OCI-LY7 (cell line): ENCODE measurements around the gene EPB41. TPM values are rescaled to one million over a fixed set of nuclear protein-coding genes. Genes with fewer than 3 reads are reported as not detected.

Source experiments
- BruUV-seq: library from RNA; stranded (reverse); fragments of 400-500 nt; replicated peaks from 2 replicates; lab custom pipeline; 2021; lab: Mats Ljungman, UMichigan
- CTCF ChIA-PET: fragments of 300-600 bp; sonication (Branson Sonifier 250); formaldehyde crosslinking; loops from one replicate; lab custom pipeline; 2022; ENCODE audit warnings: antibody characterized with exemption; ENCODE audit not compliant: unreplicated experiment; lab: Charles Lee
- POLR2A ChIA-PET: fragments of 300-600 bp; sonication (Branson Sonifier 250); formaldehyde crosslinking; loops from one replicate; lab custom pipeline; 2022; ENCODE audit warnings: antibody characterized with exemption; lab: Charles Lee
- DNase-seq: peaks from one replicate; pipeline ENCODE4 v3.0.0-alpha.2; 2015; ENCODE audit warnings: low spot score
- H2AFZ ChIP-seq: fragments of 200-600 bp; sonication (generic), shearing (Covaris generic); 2 replicates; pipeline ENCODE4 v1.6.1; 2014; ENCODE audit warnings: mild to moderate bottlenecking, antibody characterized with exemption, low read length, moderate library complexity
- H3K27ac ChIP-seq: fragments of 200-600 bp; sonication (generic); 2 replicates; pipeline ENCODE4 v1.5.1; 2014; ENCODE audit warnings: mixed run types, low read depth, mild to moderate bottlenecking, moderate library complexity, low read length, inconsistent platforms; ENCODE audit not compliant: poor library complexity, severe bottlenecking
- H3K36me3 ChIP-seq: fragments of 200-600 bp; sonication (generic); 2 replicates; pipeline ENCODE4 v1.6.1; 2014; ENCODE audit warnings: mild to moderate bottlenecking, antibody characterized with exemption, low read length, moderate library complexity, mixed read lengths; ENCODE audit not compliant: insufficient read depth
- H3K4me1 ChIP-seq: fragments of 200-600 bp; sonication (generic); 2 replicates; pipeline ENCODE4 v1.5.1; 2014; ENCODE audit warnings: mild to moderate bottlenecking, low read length; ENCODE audit not compliant: insufficient read depth, poor library complexity, severe bottlenecking
- H3K4me2 ChIP-seq: fragments of 200-600 bp; sonication (generic); 2 replicates; pipeline ENCODE4 v1.6.1; 2014; ENCODE audit warnings: mild to moderate bottlenecking, low read length
- H3K4me3 ChIP-seq: fragments of 200-600 bp; sonication (generic); 2 replicates; pipeline ENCODE4 v1.5.1; 2014; ENCODE audit warnings: mild to moderate bottlenecking, low read depth, low read length; ENCODE audit not compliant: poor library complexity, severe bottlenecking
- H3K79me2 ChIP-seq: fragments of 200-600 bp; sonication (generic); 2 replicates; pipeline ENCODE4 v1.6.1; 2016; ENCODE audit warnings: low read depth, mild to moderate bottlenecking, low read length, moderate library complexity, mixed read lengths; ENCODE audit not compliant: insufficient read depth
- H3K9me2 ChIP-seq: fragments of 200-600 bp; sonication (generic); 2 replicates; pipeline ENCODE4 v1.6.1; 2016; ENCODE audit warnings: mild to moderate bottlenecking, low read length, mixed read lengths; ENCODE audit not compliant: insufficient read depth
- H3K9me3 ChIP-seq: fragments of 200-600 bp; sonication (generic); 2 replicates; pipeline ENCODE4 v1.6.1; 2014; ENCODE audit warnings: mild to moderate bottlenecking, mixed run types, low read length, mixed read lengths
- H4K20me1 ChIP-seq: fragments of 200-600 bp; sonication (generic); 2 replicates; pipeline ENCODE4 v1.6.1; 2014; ENCODE audit warnings: mild to moderate bottlenecking, antibody characterized with exemption, low read length, moderate library complexity, mixed read lengths; ENCODE audit not compliant: insufficient read depth
- CTCF ChIP-seq: fragments of 200-600 bp; sonication (generic); conservative IDR thresholded peaks from 2 replicates; pipeline ENCODE4 v1.5.1; 2014; ENCODE audit warnings: mild to moderate bottlenecking, antibody characterized with exemption, low read length, moderate library complexity, mixed read lengths
- EZH2phosphoT487 ChIP-seq: fragments of 200-600 bp; sonication (generic); IDR thresholded peaks from 2 replicates; pipeline ENCODE4 v1.6.1; 2018; ENCODE audit warnings: low read depth, borderline replicate concordance, mild to moderate bottlenecking, mixed run types, antibody characterized with exemption, low read length, moderate library complexity, mixed read lengths
- intact Hi-C: fragments of 100-400 bp; cut with micrococcal nuclease; formaldehyde crosslinking; loops from one replicate; pipeline ENCODE4 v1.10.0; 2022; ENCODE audit not compliant: unreplicated experiment
- total RNA-seq, 2 experiments: library from RNA; depleted of rRNA in 1 of 2; stranded (reverse); fragments of >200 nt in 1 of 2; shearing (Covaris generic) in 1 of 2; gene quantifications; 2 replicates each; pipeline ENCODE4 v1.2.3, GENCODE V29; 2014 to 2022

EPB41 gene
- total RNA-seq, 2 experiments from 2014 or later: 102 to 103 TPM

- no peaks in the 10 kb centered on the region for H3K9me3 ChIP-seq
- no peaks in the 10 kb centered on the region for H3K79me2 ChIP-seq
- no peak for DNase-seq
- no peak overlapping the region for H3K27ac ChIP-seq
- no peaks in the 10 kb centered on the region for H4K20me1 ChIP-seq
- no peak overlapping the region for H3K4me2 ChIP-seq
- peaks cover 25% of the 10 kb centered on the region; the same call in 1 of the 2 replicates for H3K36me3 ChIP-seq
- no peaks in the 10 kb centered on the region for H3K4me1 ChIP-seq
- POLR2A ChIA-PET: no interaction called here
- TF ChIP-seq CTCF (no peak), EZH2phosphoT487 (no peak)
- CTCF ChIA-PET: no interaction called here
- no peak overlapping the region for H3K4me3 ChIP-seq
- BruUV-seq: no TSS peak
- intact Hi-C loops: no loop called here
- H2AFZ ChIP-seq: no peak overlapping the region
- H3K9me2 ChIP-seq: no peaks in the 10 kb centered on the region
Observed at GRCh38 chr1:29055160-29055559, 140.8 kb downstream of the EPB41 start.

GRCh38 chr1:29056256-29056655 is 141.9 kb downstream of the EPB41 start:
- Histone ChIP-seq H3K79me2 (no peaks in the 10 kb centered on the region), H4K20me1 (no peaks in the 10 kb centered on the region), H3K4me3 (no peak overlapping the region), H3K27ac (no peak overlapping the region), H2AFZ (no peak overlapping the region), H3K4me2 (no peak overlapping the region), H3K9me2 (no peaks in the 10 kb centered on the region), H3K9me3 (no peaks in the 10 kb centered on the region), H3K4me1 (no peaks in the 10 kb centered on the region), H3K36me3 (peaks cover 30% of the 10 kb centered on the region; the same call in 1 of the 2 replicates)
- TF ChIP-seq CTCF: no peak
- no peak for TF ChIP-seq EZH2phosphoT487
- BruUV-seq: no TSS peak
- POLR2A ChIA-PET: interaction anchor here (0.7 kb wide), 1 partner anchor 72 kb away, joined by 5 read pairs; no protein-coding TSS in a partner anchor
- no peak for DNase-seq
- intact Hi-C loops: no loop called here
- CTCF ChIA-PET: no interaction called here

GRCh38 chr1:29057700-29058099 is 143.3 kb downstream of the EPB41 start:
- Histone ChIP-seq H4K20me1 (no peaks in the 10 kb centered on the region), H3K9me2 (no peaks in the 10 kb centered on the region), H2AFZ (no peak overlapping the region), H3K4me1 (no peaks in the 10 kb centered on the region), H3K27ac (no peak overlapping the region), H3K79me2 (no peaks in the 10 kb centered on the region), H3K36me3 (peaks cover 25% of the 10 kb centered on the region; the same call in 1 of the 2 replicates), H3K4me3 (no peak overlapping the region), H3K4me2 (no peak overlapping the region), H3K9me3 (no peaks in the 10 kb centered on the region)
- no peak for DNase-seq
- intact Hi-C loops: no loop called here
- ChIA-PET CTCF (no interaction called here), POLR2A (interaction anchor here (0.5 to 0.8 kb wide), 3 partner anchors 11 to 97 kb away, joined by 3 to 5 read pairs (median 4); no protein-coding TSS in a partner anchor)
- no peak for TF ChIP-seq CTCF
- TF ChIP-seq EZH2phosphoT487: no peak
- no TSS peak for BruUV-seq
